LHCN-M2 (cell line): ENCODE measurements around the gene DISP1. TPM values are rescaled to one million over a fixed set of nuclear protein-coding genes. Genes with fewer than 3 reads are reported as not detected.

Experiments
- DNase-seq: peaks from one replicate; pipeline ENCODE4 v3.0.0-alpha.2; 2012; ENCODE audit warnings: low read depth
- polyA plus RNA-seq: library from polyadenylated mRNA; unstranded; fragments of >200 nt; gene quantifications from one replicate; pipeline ENCODE4 v1.2.1, GENCODE V29; 2012; ENCODE audit warnings: missing spikeins
- total RNA-seq: library from RNA; depleted of rRNA; stranded (reverse); fragments of >200 nt; gene quantifications from 2 replicates; pipeline ENCODE4 v1.2.3, GENCODE V29; 2014; rRNA removed

Gene DISP1
- 2.9 and 4.0 TPM in 2 replicates for total RNA-seq
- 1.6 TPM for polyA plus RNA-seq

- DNase-seq: peak; percentile 64
These were observed at the start of gene DISP1 for GRCh38 chr1:222814536-222815439. Gene DISP1 (plus strand): TSS chr1:222815039. CDS start chr1:222942824, 127,785 bp downstream.

GRCh38 chr1:222767152-222767571 lies 47.7 kb upstream of the DISP1 start:
- DNase-seq: no peak

- DNase-seq: no peak
These were observed 46.2 kb upstream of the DISP1 start for GRCh38 chr1:222768592-222768991.

GRCh38 chr1:222769181-222769580 lies 45.7 kb upstream of the DISP1 start:
- no peak for DNase-seq

GRCh38 chr1:222769971-222770620 lies 44.7 kb upstream of the DISP1 start:
- no peak for DNase-seq

- DNase-seq: peak; percentile 47
These were observed 41.9 kb upstream of the DISP1 start for GRCh38 chr1:222772996-222773379.

- peak; percentile 57 for DNase-seq
These were observed 37.4 kb upstream of the DISP1 start for GRCh38 chr1:222777463-222777862.

GRCh38 chr1:222777977-222778376 lies 36.9 kb upstream of the DISP1 start:
- peak; percentile 34 for DNase-seq

GRCh38 chr1:222781251-222781650 lies 33.6 kb upstream of the DISP1 start:
- DNase-seq: no peak

GRCh38 chr1:222783051-222783450 lies 31.8 kb upstream of the DISP1 start:
- no peak for DNase-seq

- DNase-seq: no peak
These were observed 30.5 kb upstream of the DISP1 start for GRCh38 chr1:222784371-222784770.

GRCh38 chr1:222784916-222785315 lies 29.9 kb upstream of the DISP1 start:
- no peak for DNase-seq

GRCh38 chr1:222785529-222785928 lies 29.3 kb upstream of the DISP1 start:
- DNase-seq: no peak

- no peak for DNase-seq
These were observed 28.7 kb upstream of the DISP1 start for GRCh38 chr1:222786121-222786520.

- DNase-seq: no peak
These were observed 27.1 kb upstream of the DISP1 start for GRCh38 chr1:222787729-222788128.

- no peak for DNase-seq
These were observed 26.3 kb upstream of the DISP1 start for GRCh38 chr1:222788402-222789156.

- DNase-seq: no peak
These were observed 24.7 kb upstream of the DISP1 start for GRCh38 chr1:222790115-222790514.

GRCh38 chr1:222790520-222790919 lies 24.3 kb upstream of the DISP1 start:
- DNase-seq: no peak

- no peak for DNase-seq
These were observed 23.7 kb upstream of the DISP1 start for GRCh38 chr1:222791006-222791710.

GRCh38 chr1:222792744-222793143 lies 22.1 kb upstream of the DISP1 start:
- DNase-seq: no peak
